HL-60 (cell line): ENCODE data around the gene ATF3.

Experiments used
- DNase-seq, 2 experiments: peaks; one replicate each; pipeline ENCODE4 v3.0.0-alpha.2; 2010 to 2020; ENCODE audit warnings: low read depth in 1 of 2, low spot score in 1 of 2
- H3K27ac ChIP-seq: fragments of 250-450 bp; sonication (Bioruptor Pico); replicated peaks from 2 replicates; pipeline ENCODE4 v1.5.1; 2020; ENCODE audit warnings: mild to moderate bottlenecking, moderate library complexity
- H3K27me3 ChIP-seq: fragments of 250-450 bp; sonication (Bioruptor Pico); 2 replicates; pipeline ENCODE4 v1.5.1; 2021; ENCODE audit warnings: mild to moderate bottlenecking, moderate library complexity; ENCODE audit not compliant: insufficient read depth, poor library complexity, severe bottlenecking
- H3K4me3 ChIP-seq: replicated peaks from 2 replicates; pipeline ENCODE4 v1.5.1; 2011; ENCODE audit warnings: mild to moderate bottlenecking, control low read depth, low read length; ENCODE audit not compliant: insufficient read depth
- CTCF ChIP-seq: IDR thresholded peaks from one replicate; pipeline ENCODE4 v1.5.1; 2011; ENCODE audit warnings: low read length, control low read depth, inconsistent platforms; ENCODE audit not compliant: insufficient read depth
- GABPA ChIP-seq: IDR thresholded peaks from 2 replicates; pipeline ENCODE4 v1.6.1; 2012; ENCODE audit warnings: low read depth
- POLR2AphosphoS5 ChIP-seq: IDR thresholded peaks from 2 replicates; pipeline ENCODE4 v1.6.1; 2012; ENCODE audit warnings: low read depth
- REST ChIP-seq: IDR thresholded peaks from 2 replicates; pipeline ENCODE4 v1.6.1; 2012; ENCODE audit warnings: low read depth; ENCODE audit not compliant: insufficient replicate concordance
- SPI1 ChIP-seq: IDR thresholded peaks from 2 replicates; pipeline ENCODE4 v1.6.1; 2012; ENCODE audit warnings: low read depth, mild to moderate bottlenecking, borderline replicate concordance

The ATF3 gene

GRCh38 chr1:212666116-212666775 is 57.7 kb downstream of the ATF3 start:
- TF ChIP-seq REST (no peak), CTCF (no peak), SPI1 (no peak), POLR2AphosphoS5 (no peak), GABPA (no peak)
- no peak for DNase-seq
- Histone ChIP-seq H3K4me3 (no peak overlapping the region), H3K27ac (no peak overlapping the region), H3K27me3 (no peaks in the 10 kb centered on the region)

GRCh38 chr1:212667223-212668139 is 58.9 kb downstream of the ATF3 start:
- no peak overlapping the region for H3K27ac ChIP-seq
- no peak for DNase-seq
- no peak overlapping the region for H3K4me3 ChIP-seq
- no peak for TF ChIP-seq CTCF
- TF ChIP-seq REST, result no peak
- no peaks in the 10 kb centered on the region for H3K27me3 ChIP-seq

GRCh38 chr1:212668477-212668876 is 59.9 kb downstream of the ATF3 start:
- H3K27me3 ChIP-seq, result no peaks in the 10 kb centered on the region
- no peak for DNase-seq
- TF ChIP-seq SPI1 (no peak), REST (no peak), CTCF (no peak), POLR2AphosphoS5 (no peak), GABPA (no peak)
- H3K4me3 ChIP-seq, result no peak overlapping the region
- H3K27ac ChIP-seq, result no peak overlapping the region
